Kidney epithelial cell (primary cell): ENCODE results near the gene KHDC1L. TPM values are rescaled to one million over a fixed set of nuclear protein-coding genes. Genes with fewer than 3 reads are reported as not detected.

Experiments used
- DNase-seq: peaks from one replicate; pipeline ENCODE4 v3.0.0-alpha.2; 2010; ENCODE audit warnings: low read depth
- H3K27me3 ChIP-seq: 2 replicates; pipeline ENCODE4 v1.6.0; 2011; ENCODE audit warnings: low read length; ENCODE audit not compliant: control insufficient read depth, insufficient read depth
- H3K36me3 ChIP-seq: 2 replicates; pipeline ENCODE4 v1.5.1; 2011; ENCODE audit warnings: low read length; ENCODE audit not compliant: control insufficient read depth, insufficient read depth
- H3K4me3 ChIP-seq: 2 replicates; pipeline ENCODE4 v1.5.1; 2011; ENCODE audit warnings: low read depth, mild to moderate bottlenecking, control low read depth, low read length
- CTCF ChIP-seq: IDR thresholded peaks from 2 replicates; pipeline ENCODE4 v1.5.1; 2011; ENCODE audit warnings: mild to moderate bottlenecking, moderate library complexity, low read length, control low read depth, inconsistent platforms; ENCODE audit not compliant: insufficient read depth, poor library complexity, severe bottlenecking
- total RNA-seq: library from RNA; depleted of rRNA; stranded (reverse); fragments of >200 nt; gene quantifications from 2 replicates; pipeline ENCODE4 v1.2.3, GENCODE V29; 2015

KHDC1L gene
- total RNA-seq, 1 donor from 2014 or later = not detected

DNA sequence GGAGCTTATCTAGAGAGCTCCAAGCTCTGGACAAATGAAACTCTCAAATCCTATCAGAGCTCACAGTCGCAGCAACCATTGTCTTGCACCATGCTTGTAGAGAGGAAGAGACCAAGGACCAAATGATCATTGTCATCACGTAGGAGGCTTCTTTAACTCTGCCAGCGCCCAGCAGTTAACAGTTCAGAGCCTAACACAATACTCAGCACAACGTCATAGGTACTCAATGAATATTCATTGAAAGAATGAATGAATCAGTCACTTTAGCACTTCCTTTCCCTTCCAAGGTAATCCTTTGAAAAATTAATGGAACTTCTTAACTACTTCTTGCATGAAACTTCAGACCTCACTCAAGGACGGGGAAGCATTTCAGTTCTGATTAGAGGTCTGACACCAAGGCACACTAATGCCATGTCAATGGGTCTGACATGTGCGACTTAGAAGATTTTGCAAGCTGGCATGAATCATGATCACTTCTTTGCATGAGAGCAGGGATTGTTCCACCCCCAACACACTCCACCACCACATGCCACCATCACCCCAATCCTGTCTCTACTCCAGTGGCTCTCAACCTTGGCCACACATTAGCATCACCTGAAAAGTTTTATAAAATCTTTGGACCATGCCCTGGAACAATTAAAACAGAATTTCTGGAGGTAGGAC, 45.1 kb downstream of the KHDC1L start:
- TF ChIP-seq CTCF = no peak
- Histone ChIP-seq H3K27me3 (no peaks in the 10 kb centered on the region), H3K4me3 (no peak overlapping the region), H3K36me3 (no peaks in the 10 kb centered on the region)
- DNase-seq = no peak

- Histone ChIP-seq H3K4me3 (no peak overlapping the region), H3K27me3 (no peaks in the 10 kb centered on the region), H3K36me3 (no peaks in the 10 kb centered on the region)
- DNase-seq = no peak
- TF ChIP-seq CTCF = no peak
These were observed 47.9 kb downstream of the KHDC1L start for GRCh38 chr6:73177221-73177944.

DNA sequence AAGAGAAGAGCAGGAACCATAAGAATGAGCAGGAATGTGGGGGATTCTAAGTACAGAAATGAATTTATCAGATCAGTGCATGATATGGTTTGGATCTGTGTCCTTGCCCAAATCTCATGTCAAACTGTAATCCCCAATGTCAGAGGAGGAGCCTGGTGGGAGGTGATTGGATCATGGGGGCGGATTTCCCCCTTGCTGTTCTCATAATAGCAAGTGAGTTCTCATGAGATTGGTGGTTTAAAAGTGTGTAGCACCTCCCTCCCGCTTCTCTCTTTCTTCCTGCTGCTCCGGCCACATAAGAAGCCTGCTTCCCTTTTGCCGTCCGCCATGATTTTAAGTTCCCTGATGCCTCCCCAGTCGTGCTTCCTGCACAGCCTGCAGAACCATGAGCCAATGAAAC, 49.2 kb downstream of the KHDC1L start:
- no peak for TF ChIP-seq CTCF
- no peaks in the 10 kb centered on the region for H3K27me3 ChIP-seq
- H3K36me3 ChIP-seq = no peaks in the 10 kb centered on the region
- DNase-seq = no peak
- H3K4me3 ChIP-seq = no peak overlapping the region

DNA sequence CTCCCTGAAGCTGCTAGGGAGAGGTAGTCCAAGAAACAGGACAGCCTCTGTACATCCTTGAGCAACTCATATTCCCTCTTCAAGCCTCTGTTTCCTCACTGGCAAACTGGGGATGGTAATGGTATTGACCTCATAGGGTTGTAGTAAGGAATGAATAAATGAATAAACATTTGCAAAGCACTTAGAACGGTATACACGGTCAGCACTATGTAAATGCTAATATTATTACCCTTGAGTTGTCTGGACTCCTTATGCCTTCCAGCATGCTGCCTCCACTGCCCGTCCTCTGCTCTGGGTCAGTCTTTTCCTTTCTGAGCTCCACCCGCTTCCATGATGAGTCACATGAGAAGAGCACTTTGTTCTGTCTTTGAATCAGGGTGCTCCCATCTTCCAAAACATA, 50.6 kb downstream of the KHDC1L start:
- H3K36me3 ChIP-seq = no peaks in the 10 kb centered on the region
- no peak for DNase-seq
- TF ChIP-seq CTCF = no peak

More for the DNA sequence above, 50.6 kb downstream of the KHDC1L start:
- H3K4me3 ChIP-seq = no peak overlapping the region
- H3K27me3 ChIP-seq = no peaks in the 10 kb centered on the region

Other genes with a start within 250 kb of the KHDC1L start
- gene KHDC1, start 37.7 kb upstream of the KHDC1L start, total RNA-seq = 2.9 and 3.3 TPM in 2 replicates
- gene DPPA5, start 128.8 kb upstream of the KHDC1L start, total RNA-seq = not detected in 2 replicates
- gene KHDC3L, start 137.2 kb upstream of the KHDC1L start, total RNA-seq = not detected in 2 replicates
- gene OOEP, start 144.4 kb upstream of the KHDC1L start, total RNA-seq = 0.41 and 0.50 TPM in 2 replicates
- gene DDX43, start 169.3 kb upstream of the KHDC1L start, total RNA-seq = 1.1 and 1.2 TPM in 2 replicates
- 8.1 and 9.5 TPM in 2 replicates for gene CGAS, start 226.8 kb upstream of the KHDC1L start, total RNA-seq
- 27.5 and 34.9 TPM in 2 replicates for gene MTO1, start 236.2 kb upstream of the KHDC1L start, total RNA-seq